Mesodermal cell (in vitro differentiated cells): Measurements from ENCODE around the gene CEP350.

ENCODE experiments used
- H3K27ac ChIP-seq: 2 replicates; pipeline ENCODE4 v1.7.0; 2013; ENCODE audit warnings: mild to moderate bottlenecking, low read depth, low read length, moderate library complexity; ENCODE audit not compliant: severe bottlenecking
- H3K36me3 ChIP-seq: 2 replicates; pipeline ENCODE4 v1.7.1; 2013; ENCODE audit warnings: mild to moderate bottlenecking, low read length, moderate library complexity; ENCODE audit not compliant: control insufficient read depth, insufficient read depth
- H3K4me1 ChIP-seq: one replicate; pipeline ENCODE4 v1.7.1; 2013; ENCODE audit warnings: mild to moderate bottlenecking, low read length; ENCODE audit not compliant: insufficient read depth, control insufficient read depth, poor library complexity, severe bottlenecking
- H3K4me3 ChIP-seq: 2 replicates; pipeline ENCODE4 v1.7.0; 2013; ENCODE audit warnings: low read length, control low read depth, mild to moderate bottlenecking; ENCODE audit not compliant: insufficient read depth, poor library complexity, severe bottlenecking; ENCODE audit errors: extremely low read depth
- H3K9me3 ChIP-seq: 2 replicates; pipeline ENCODE4 v1.7.1; 2013; ENCODE audit warnings: mild to moderate bottlenecking, low read length, moderate library complexity; ENCODE audit not compliant: control insufficient read depth
- WGBS, 2 experiments: methylation state at CpG; one replicate each; pipeline ENCODE4 v1.1.5; 2013; ENCODE audit warnings: missing lambda C conversion rate in 2 of 2; ENCODE audit not compliant: insufficient coverage in 2 of 2; 5-methylcytosine and 5-hydroxymethylcytosine counted together

CEP350 gene

GRCh38 chr1:180143359-180143758 is 188.7 kb downstream of the CEP350 start:
- WGBS, 2 experiments: 87% methylated on average over 2 of the region's 3 CpGs; no CpG with 5 or more reads in 1 of the 2 experiments
- no peak overlapping the region for H3K4me3 ChIP-seq
- H3K4me1 ChIP-seq: no peaks in the 10 kb centered on the region
- H3K36me3 ChIP-seq: no peaks in the 10 kb centered on the region
- H3K9me3 ChIP-seq: no peaks in the 10 kb centered on the region
- no peak overlapping the region for H3K27ac ChIP-seq

- 76 to 80% methylated on average over 4 to 5 of the region's 6 CpGs for WGBS, 2 experiments
- no peak overlapping the region for H3K4me3 ChIP-seq
- H3K36me3 ChIP-seq: no peaks in the 10 kb centered on the region
- H3K4me1 ChIP-seq: no peaks in the 10 kb centered on the region
- H3K27ac ChIP-seq: no peak overlapping the region
- no peaks in the 10 kb centered on the region for H3K9me3 ChIP-seq
These were observed 190.2 kb downstream of the CEP350 start for GRCh38 chr1:180144659-180145357.

- Histone ChIP-seq H3K4me1 (no peaks in the 10 kb centered on the region), H3K27ac (no peak overlapping the region), H3K36me3 (no peaks in the 10 kb centered on the region), H3K4me3 (no peak overlapping the region), H3K9me3 (no peaks in the 10 kb centered on the region)
- WGBS, 2 experiments: no CpG with 5 or more reads among the region's 3 CpGs
These were observed 190.8 kb downstream of the CEP350 start for GRCh38 chr1:180145446-180145845.

GRCh38 chr1:180150982-180151381 is 196.4 kb downstream of the CEP350 start:
- H3K4me3 ChIP-seq: no peak overlapping the region
- 80% methylated on average over 1 of the region's 1 CpG; no CpG with 5 or more reads in 1 of the 2 experiments for WGBS, 2 experiments
- no peak overlapping the region for H3K27ac ChIP-seq
- H3K9me3 ChIP-seq: no peaks in the 10 kb centered on the region
- peaks cover 5% of the 10 kb centered on the region for H3K4me1 ChIP-seq
- no peaks in the 10 kb centered on the region for H3K36me3 ChIP-seq

- peaks cover 9% of the 10 kb centered on the region for H3K4me1 ChIP-seq
- no peaks in the 10 kb centered on the region for H3K9me3 ChIP-seq
- H3K27ac ChIP-seq: no peak overlapping the region
- no peak overlapping the region for H3K4me3 ChIP-seq
- no CpG with 5 or more reads among the region's 3 CpGs for WGBS, 2 experiments
- no peaks in the 10 kb centered on the region for H3K36me3 ChIP-seq
These were observed 196.9 kb downstream of the CEP350 start for GRCh38 chr1:180151508-180151907.

- WGBS, 2 experiments: 96 to 97% methylated on average over 5 of the region's 6 CpGs
- no peak overlapping the region for H3K4me3 ChIP-seq
These were observed 198.0 kb downstream of the CEP350 start for GRCh38 chr1:180152588-180152987.

GRCh38 chr1:180153032-180153431 is 198.4 kb downstream of the CEP350 start:
- H3K4me3 ChIP-seq: no peak overlapping the region
- 85 to 91% methylated on average over 4 of the region's 5 CpGs for WGBS, 2 experiments
- peaks cover 21% of the 10 kb centered on the region for H3K4me1 ChIP-seq
- no peaks in the 10 kb centered on the region for H3K36me3 ChIP-seq
- no peaks in the 10 kb centered on the region for H3K9me3 ChIP-seq
- H3K27ac ChIP-seq: no peak overlapping the region

More at GRCh38 chr1:180152588-180152987, 198.0 kb downstream of the CEP350 start:
- peaks cover 18% of the 10 kb centered on the region for H3K4me1 ChIP-seq
- no peak overlapping the region for H3K27ac ChIP-seq
- no peaks in the 10 kb centered on the region for H3K36me3 ChIP-seq
- H3K9me3 ChIP-seq: no peaks in the 10 kb centered on the region

- H3K36me3 ChIP-seq: peaks cover 5% of the 10 kb centered on the region
- peaks cover 21% of the 10 kb centered on the region for H3K4me1 ChIP-seq
- no peak overlapping the region for H3K27ac ChIP-seq
- no peaks in the 10 kb centered on the region for H3K9me3 ChIP-seq
- WGBS, 2 experiments: 20 to 37% methylated on average over 4 to 5 of the region's 7 CpGs
- peak overlapping the region; percentile 67 for H3K4me3 ChIP-seq
These were observed 199.4 kb downstream of the CEP350 start for GRCh38 chr1:180154003-180154324.

- peaks cover 6% of the 10 kb centered on the region for H3K36me3 ChIP-seq
- peaks cover 21% of the 10 kb centered on the region for H3K4me1 ChIP-seq
- 0% methylated on average over 66 to 72 of the region's 100 CpGs for WGBS, 2 experiments
- no peaks in the 10 kb centered on the region for H3K9me3 ChIP-seq
- H3K27ac ChIP-seq: peak within 1 kb of the TSS; percentile 36
- H3K4me3 ChIP-seq: peak within 1 kb of the TSS; percentile 67
These were observed 199.9 kb downstream of the CEP350 start, which contains the start of gene QSOX1 for GRCh38 chr1:180154325-180155181. TSS of gene QSOX1 (plus strand) at chr1:180154869. CDS start at chr1:180154908, 39 bp downstream.

- H3K4me3 ChIP-seq: peak overlapping the region; percentile 67
- H3K27ac ChIP-seq: no peak overlapping the region
- H3K36me3 ChIP-seq: peaks cover 6% of the 10 kb centered on the region
- peaks cover 21% of the 10 kb centered on the region for H3K4me1 ChIP-seq
- 0 to 1% methylated on average over 25 to 27 of the region's 29 CpGs for WGBS, 2 experiments
- no peaks in the 10 kb centered on the region for H3K9me3 ChIP-seq
These were observed 200.6 kb downstream of the CEP350 start for GRCh38 chr1:180155182-180155682.
